Psoas muscle (tissue), 8 donors: ENCODE data around the gene SIRT3. TPM values are rescaled to one million over a fixed set of nuclear protein-coding genes. Genes with fewer than 3 reads are reported as not detected.

ENCODE experiments used
- ATAC-seq, 4 donors: fragments of 200-7000 bp; cut with Tn5 transposase; one replicate each; pipeline ENCODE4 v1.9.1; 2020; ENCODE audit warnings: moderate library complexity in 3 of 4, mild to moderate bottlenecking in 2 of 4
- DNase-seq, 2 donors: peaks; one replicate each; pipeline ENCODE4 v3.0.0-alpha.2; 2020
- H3K27ac ChIP-seq: fragments of 200-600 bp; one replicate; pipeline ENCODE4 v1.8.0; 2022
- H3K27me3 ChIP-seq, 3 donors: fragments of 200-600 bp in 1 of 3; one replicate each; pipeline versions ENCODE4 v1.6.1 to v1.8.0; 2013 to 2022; ENCODE audit warnings: low read length in 2 of 3, mild to moderate bottlenecking in 2 of 3, moderate library complexity in 1 of 3; ENCODE audit not compliant: insufficient read depth in 3 of 3
- H3K36me3 ChIP-seq, 2 donors: fragments of 200-600 bp in 1 of 2; one replicate each; pipeline versions ENCODE4 v1.6.1 to v1.8.0; 2013 to 2022; ENCODE audit warnings: low read depth in 1 of 2, mild to moderate bottlenecking in 1 of 2, moderate library complexity in 1 of 2; ENCODE audit not compliant: insufficient read depth in 1 of 2
- H3K4me1 ChIP-seq: fragments of 200-600 bp; one replicate; pipeline ENCODE4 v1.8.0; 2022
- H3K4me3 ChIP-seq: fragments of 200-600 bp; one replicate; pipeline ENCODE4 v1.8.0; 2022; ENCODE audit warnings: mild to moderate bottlenecking
- H3K9me3 ChIP-seq: fragments of 200-600 bp; one replicate; pipeline ENCODE4 v1.8.0; 2022
- WGBS, 3 donors: extraction: QIAGEN DNeasy Blood & Tissue Kit; methylation state at CpG; one replicate each; pipeline versions ENCODE4 v1.1.6 to v1.1.7; 2013; 5-methylcytosine and 5-hydroxymethylcytosine counted together
- intact Hi-C, 2 donors: fragments of 100-400 bp; cut with DNase I; formaldehyde crosslinking; loops; one replicate each; pipeline versions ENCODE4 v1.11.0 to v1.14.2; 2022
- polyA plus RNA-seq, 3 donors: library from polyadenylated mRNA; stranded (reverse); fragments of 200-250 nt; gene quantifications; one replicate each; pipeline ENCODE4 v1.2.3, GENCODE V29; 2013
- total RNA-seq, 4 donors: library from RNA; stranded (reverse); fragmentation: NEBNext Ultra II Directional in 2 of 4; extraction: Animal tissue kit (Norgen Biotek cat#: 25700) in 2 of 4; gene quantifications; one replicate each; pipeline versions ENCODE4 v1.2.1 to v1.2.4, GENCODE V29; 2021 to 2023
- TF ChIP-seq, protein P1 (sequence below): fragments of 200-600 bp; IDR thresholded peaks from one replicate; pipeline ENCODE4 v1.8.0; 2022; ENCODE audit warnings: antibody characterized with exemption
- donor health status: healthy with polysubstance abuse.
- donor health status: DM: no; HTN: no; CAD: no; lungs with moderate emphysema.
- donor health status: Bipolar disorder and iron deficiency.
- donor health status: healthy.
- donor health status: DM: yes; HTN: yes; CAD: no.
- donor health status: DM: no; HTN: no; CAD: no.
- donor health status: DM: no; HTN: no; CAD: no.
- donor health status: DM: yes; HTN: yes; CAD: no.

SIRT3 gene
- total and polyA plus RNA-seq, 7 donors: 10.4 to 23.2 (median 15.0) TPM

DNA sequence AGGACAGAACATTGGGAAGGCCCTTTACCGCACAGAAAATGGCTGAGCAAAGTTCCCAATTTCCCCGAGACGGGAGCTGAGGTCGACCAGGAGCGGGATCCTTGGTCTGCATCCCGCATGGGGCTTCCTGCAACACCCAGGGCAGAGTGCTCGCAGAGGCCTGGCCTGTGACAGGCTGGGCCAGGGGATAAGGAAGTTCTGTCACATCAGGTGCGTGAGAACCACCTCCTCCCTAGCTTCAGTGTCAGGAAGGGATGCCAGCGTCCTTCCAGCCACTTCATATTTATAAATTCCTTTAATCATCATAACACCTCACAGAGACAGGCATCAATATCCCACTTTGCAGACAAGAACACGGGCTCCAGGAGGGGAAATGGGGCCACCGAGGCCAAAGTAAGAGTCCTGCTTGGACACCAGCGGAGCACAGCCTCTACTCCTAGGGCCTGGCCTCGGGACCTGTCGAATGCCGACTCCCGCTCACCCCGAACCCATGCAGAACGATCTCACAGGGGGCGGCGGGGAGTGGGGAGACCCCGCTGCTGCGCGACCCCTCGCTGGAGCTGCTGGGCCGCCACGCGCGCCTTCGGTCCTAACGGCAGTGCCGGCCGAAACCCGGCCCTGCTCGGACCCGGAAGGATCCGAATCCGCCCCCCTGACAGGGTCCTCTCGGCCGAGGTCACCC, 29.5 kb downstream of the SIRT3 start:
- ATAC-seq: peak in 2 of 4 donors; percentile 0 to 1
- Histone ChIP-seq H3K9me3 (no peaks in the 10 kb centered on the region), H3K4me3 (peak overlapping the region; percentile 97), H3K4me1 (peaks cover 24% of the 10 kb centered on the region), H3K27me3 (no peaks in the 10 kb centered on the region), H3K27ac (peak overlapping the region; percentile 99), H3K36me3 (peaks cover 5 to 61% of the 10 kb centered on the region in 2 donors)
- intact Hi-C loops: loop anchor here in 1 of 2 donors (5.0 to 10.0 kb wide), 2 partner anchors 241 to 298 kb away; partner anchors contain the start of gene RNH1
- DNase-seq: no peak
- TF ChIP-seq, protein P1, sequence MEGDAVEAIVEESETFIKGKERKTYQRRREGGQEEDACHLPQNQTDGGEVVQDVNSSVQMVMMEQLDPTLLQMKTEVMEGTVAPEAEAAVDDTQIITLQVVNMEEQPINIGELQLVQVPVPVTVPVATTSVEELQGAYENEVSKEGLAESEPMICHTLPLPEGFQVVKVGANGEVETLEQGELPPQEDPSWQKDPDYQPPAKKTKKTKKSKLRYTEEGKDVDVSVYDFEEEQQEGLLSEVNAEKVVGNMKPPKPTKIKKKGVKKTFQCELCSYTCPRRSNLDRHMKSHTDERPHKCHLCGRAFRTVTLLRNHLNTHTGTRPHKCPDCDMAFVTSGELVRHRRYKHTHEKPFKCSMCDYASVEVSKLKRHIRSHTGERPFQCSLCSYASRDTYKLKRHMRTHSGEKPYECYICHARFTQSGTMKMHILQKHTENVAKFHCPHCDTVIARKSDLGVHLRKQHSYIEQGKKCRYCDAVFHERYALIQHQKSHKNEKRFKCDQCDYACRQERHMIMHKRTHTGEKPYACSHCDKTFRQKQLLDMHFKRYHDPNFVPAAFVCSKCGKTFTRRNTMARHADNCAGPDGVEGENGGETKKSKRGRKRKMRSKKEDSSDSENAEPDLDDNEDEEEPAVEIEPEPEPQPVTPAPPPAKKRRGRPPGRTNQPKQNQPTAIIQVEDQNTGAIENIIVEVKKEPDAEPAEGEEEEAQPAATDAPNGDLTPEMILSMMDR: no peak
- WGBS, 3 donors: 1 to 4% (median 2%) methylated on average over 27 to 39 of the region's 39 CpGs

DNA sequence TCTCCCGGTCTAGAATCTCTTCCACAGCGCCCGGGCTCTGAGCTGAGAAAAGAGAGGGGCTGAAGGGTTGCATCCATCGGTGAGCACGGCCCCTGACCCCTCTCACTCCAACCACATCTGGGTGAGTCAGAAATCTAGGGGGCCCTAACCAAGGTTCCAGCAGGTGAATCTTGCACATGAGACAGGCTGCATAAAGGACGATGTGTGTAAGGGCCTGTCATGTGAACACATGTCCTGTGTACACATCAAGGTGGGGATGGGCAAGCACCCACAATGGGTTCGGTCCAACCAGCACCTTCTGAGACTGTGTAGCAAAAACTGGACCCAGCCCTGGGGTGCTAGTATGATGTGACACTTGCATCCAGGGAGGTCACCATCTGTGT, 30.1 kb downstream of the SIRT3 start:
- no peaks in the 10 kb centered on the region for H3K9me3 ChIP-seq
- 74 to 92% (median 75%) methylated on average over 7 of the region's 7 CpGs for WGBS, 3 donors
- peak overlapping the region; percentile 99 for H3K27ac ChIP-seq
- H3K4me1 ChIP-seq: peaks cover 24% of the 10 kb centered on the region
- peaks cover under 1 to 61% of the 10 kb centered on the region in 2 donors for H3K36me3 ChIP-seq
- DNase-seq (no peak), ATAC-seq (no peak)
- H3K27me3 ChIP-seq: no peaks in the 10 kb centered on the region
- intact Hi-C loops: loop anchor here in 1 of 2 donors (5.0 to 10.0 kb wide), 2 partner anchors 241 to 299 kb away; partner anchors contain the start of gene RNH1
- TF ChIP-seq, protein P1: no peak
- peak overlapping the region; percentile 97 for H3K4me3 ChIP-seq

DNA sequence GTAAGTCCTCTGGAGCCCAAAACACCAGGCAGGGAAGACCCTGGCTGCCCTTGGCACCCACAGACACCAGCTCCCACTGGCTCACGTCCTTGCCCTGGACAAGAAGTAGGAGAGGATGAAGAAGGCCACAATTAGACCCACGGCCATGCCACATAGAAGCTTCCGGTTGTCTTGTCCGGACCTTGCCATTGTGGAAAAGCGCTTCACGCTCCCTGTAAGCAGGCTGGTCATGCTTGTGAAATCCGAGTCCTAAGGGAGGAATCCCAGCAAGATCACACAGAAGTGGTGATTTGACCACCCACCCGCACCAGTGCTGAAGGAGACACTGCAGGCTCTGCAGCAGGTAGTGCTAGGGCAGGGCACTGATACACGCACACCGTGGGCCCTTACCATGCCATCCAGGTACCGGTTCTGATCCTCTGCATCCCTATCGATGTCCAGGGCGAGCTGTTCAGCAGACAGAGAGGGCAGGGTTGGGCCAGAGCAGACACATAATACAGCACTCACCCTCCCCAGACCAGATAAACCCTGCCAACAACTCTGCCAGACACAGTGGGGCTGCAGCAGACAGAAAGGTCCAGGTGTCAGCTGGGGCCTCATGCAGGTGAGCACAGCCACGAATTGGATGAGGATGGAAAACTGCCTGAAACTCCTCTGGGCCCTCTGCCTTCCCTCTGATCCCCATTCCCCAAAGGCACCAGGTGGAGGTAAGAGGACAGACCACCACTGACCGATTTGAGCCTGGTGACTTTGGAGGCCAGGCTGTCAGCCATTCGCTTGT, 30.7 kb downstream of the SIRT3 start:
- DNase-seq: no peak
- no peak overlapping the region for H3K27ac ChIP-seq
- 78 to 86% (median 83%) methylated on average over 16 of the region's 16 CpGs for WGBS, 3 donors

DNA sequence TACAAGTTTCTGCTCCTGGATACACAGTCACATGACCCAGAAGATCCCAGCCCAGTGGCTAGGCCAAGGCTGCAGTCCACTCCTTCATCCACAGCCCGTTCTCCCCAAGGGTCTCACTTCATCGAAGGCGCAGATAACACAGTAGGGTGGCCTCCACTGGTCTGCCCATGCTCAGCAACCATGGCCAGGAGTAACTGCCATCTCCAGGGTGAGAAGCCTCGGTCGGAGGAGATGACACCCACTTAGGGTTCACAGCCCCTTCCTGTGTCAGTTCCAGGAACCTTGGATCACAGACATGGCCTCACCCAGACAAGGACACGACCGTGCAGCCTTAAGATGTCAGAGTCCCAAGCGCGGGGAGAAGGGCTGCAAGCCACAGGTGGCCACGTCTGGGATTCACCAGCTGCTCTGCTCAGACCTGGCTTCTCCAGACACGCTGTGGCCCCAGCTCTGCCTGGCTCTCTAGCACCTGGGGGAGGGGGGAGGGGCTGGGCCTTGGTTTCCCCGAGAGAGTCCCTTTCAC, 31.5 kb downstream of the SIRT3 start:
- H3K4me3 ChIP-seq: no peak overlapping the region
- no peak overlapping the region for H3K27ac ChIP-seq
- no peaks in the 10 kb centered on the region for H3K9me3 ChIP-seq
- TF ChIP-seq, protein P1: no peak
- H3K27me3 ChIP-seq: no peaks in the 10 kb centered on the region
- peaks cover 15% of the 10 kb centered on the region for H3K4me1 ChIP-seq
- DNase-seq: no peak
- peaks cover 0 to 58% of the 10 kb centered on the region in 2 donors for H3K36me3 ChIP-seq
- ATAC-seq: no peak
- intact Hi-C loops: loop anchor here (5.0 to 10.0 kb wide), 3 partner anchors 33 to 300 kb away; partner anchors contain the start of genes PSMD13 (in 1 of the 2), RNH1 (in 1 of the 2) and SIRT3 (in 1 of the 2)
- WGBS, 3 donors: 72 to 89% (median 82%) methylated on average over 11 to 12 of the region's 12 CpGs

More for the DNA sequence above, 30.7 kb downstream of the SIRT3 start:
- intact Hi-C loops: loop anchor here in 1 of 2 donors (5.0 to 10.0 kb wide), 2 partner anchors 242 to 299 kb away; partner anchors contain the start of gene RNH1
- no peaks in the 10 kb centered on the region for H3K27me3 ChIP-seq
- peaks cover 0 to 61% of the 10 kb centered on the region in 2 donors for H3K36me3 ChIP-seq
- TF ChIP-seq, protein P1: no peak
- peak overlapping the region; percentile 97 for H3K4me3 ChIP-seq
- peaks cover 23% of the 10 kb centered on the region for H3K4me1 ChIP-seq
- no peaks in the 10 kb centered on the region for H3K9me3 ChIP-seq
- ATAC-seq: no peak
